ENCODE data around the gene CTBP2.

- TF ChIP-seq CTCF (IDR thresholded peaks at IDR 0.05) (no peak), POLR2A (IDR thresholded peaks at IDR 0.05) (no peak)
These were observed 10.7 kb downstream of the CTBP2 start for GRCh38 chr10:125149680-125150047.
